GM15510 (cell line): Measurements from ENCODE around the gene CIDEB.

Experiments
- POLR2A ChIP-seq: IDR thresholded peaks from 3 replicates; pipeline ENCODE4 v1.6.1; 2011; ENCODE audit warnings: borderline replicate concordance; ENCODE audit not compliant: insufficient read length; ENCODE audit errors: extremely low read depth

Gene CIDEB

DNA sequence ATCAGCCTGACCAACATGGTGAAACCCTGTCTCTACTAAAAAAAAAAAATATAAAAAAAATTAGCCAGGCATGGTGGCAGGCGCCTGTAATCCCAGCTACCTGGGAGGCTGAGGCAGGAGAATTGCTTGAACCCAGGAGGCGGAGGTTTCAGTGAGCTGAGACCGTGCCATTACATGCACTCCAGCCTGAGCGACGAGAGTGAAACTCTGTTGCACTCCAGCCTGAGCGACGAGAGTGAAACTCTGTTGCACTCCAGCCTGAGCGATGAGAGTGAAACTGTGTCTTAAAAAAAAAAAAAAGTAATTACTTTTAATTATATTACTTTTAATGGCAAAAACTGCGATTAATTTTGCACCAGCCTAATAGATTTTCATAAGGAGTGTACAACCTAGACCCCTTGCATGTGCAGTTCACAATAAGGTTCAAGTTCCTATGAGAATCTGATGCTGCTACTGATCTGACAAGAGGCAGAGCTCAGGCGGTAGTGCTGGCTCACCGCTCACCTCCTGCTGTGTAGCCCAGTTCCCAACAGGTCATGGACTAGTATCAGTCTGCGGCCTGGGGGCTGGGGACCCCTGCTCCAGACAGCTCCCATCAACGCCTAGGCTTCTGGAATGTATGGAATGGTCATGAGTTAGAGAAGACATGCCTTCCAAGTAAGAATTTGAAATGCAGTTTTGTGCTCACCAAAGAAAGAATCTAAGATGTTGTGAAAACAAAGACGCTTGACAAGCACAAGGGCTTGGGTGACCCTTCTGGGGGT, 13.6 kb upstream of the CIDEB start:
- TF ChIP-seq POLR2A: no peak

GRCh38 chr14:24317141-24317928, 9.6 kb upstream of the CIDEB start:
- no peak for TF ChIP-seq POLR2A

GRCh38 chr14:24316597-24316950, 8.8 kb upstream of the CIDEB start:
- no peak for TF ChIP-seq POLR2A

DNA sequence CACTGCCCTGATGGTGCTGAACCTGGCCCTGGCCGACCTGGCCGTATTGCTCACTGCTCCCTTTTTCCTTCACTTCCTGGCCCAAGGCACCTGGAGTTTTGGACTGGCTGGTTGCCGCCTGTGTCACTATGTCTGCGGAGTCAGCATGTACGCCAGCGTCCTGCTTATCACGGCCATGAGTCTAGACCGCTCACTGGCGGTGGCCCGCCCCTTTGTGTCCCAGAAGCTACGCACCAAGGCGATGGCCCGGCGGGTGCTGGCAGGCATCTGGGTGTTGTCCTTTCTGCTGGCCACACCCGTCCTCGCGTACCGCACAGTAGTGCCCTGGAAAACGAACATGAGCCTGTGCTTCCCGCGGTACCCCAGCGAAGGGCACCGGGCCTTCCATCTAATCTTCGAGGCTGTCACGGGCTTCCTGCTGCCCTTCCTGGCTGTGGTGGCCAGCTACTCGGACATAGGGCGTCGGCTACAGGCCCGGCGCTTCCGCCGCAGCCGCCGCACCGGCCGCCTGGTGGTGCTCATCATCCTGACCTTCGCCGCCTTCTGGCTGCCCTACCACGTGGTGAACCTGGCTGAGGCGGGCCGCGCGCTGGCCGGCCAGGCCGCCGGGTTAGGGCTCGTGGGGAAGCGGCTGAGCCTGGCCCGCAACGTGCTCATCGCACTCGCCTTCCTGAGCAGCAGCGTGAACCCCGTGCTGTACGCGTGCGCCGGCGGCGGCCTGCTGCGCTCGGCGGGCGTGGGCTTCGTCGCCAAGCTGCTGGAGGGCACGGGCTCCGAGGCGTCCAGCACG, 8.2 kb upstream of the CIDEB start:
- no peak for TF ChIP-seq POLR2A

- no peak for TF ChIP-seq POLR2A
Measured at GRCh38 chr14:24315243-24315806, 7.5 kb upstream of the CIDEB start.

GRCh38 chr14:24314377-24315193, 6.8 kb upstream of the CIDEB start:
- no peak for TF ChIP-seq POLR2A

- no peak for TF ChIP-seq POLR2A
Measured at GRCh38 chr14:24313913-24314312, 6.1 kb upstream of the CIDEB start.

GRCh38 chr14:24312736-24313507, 5.1 kb upstream of the CIDEB start:
- TF ChIP-seq POLR2A: no peak

DNA sequence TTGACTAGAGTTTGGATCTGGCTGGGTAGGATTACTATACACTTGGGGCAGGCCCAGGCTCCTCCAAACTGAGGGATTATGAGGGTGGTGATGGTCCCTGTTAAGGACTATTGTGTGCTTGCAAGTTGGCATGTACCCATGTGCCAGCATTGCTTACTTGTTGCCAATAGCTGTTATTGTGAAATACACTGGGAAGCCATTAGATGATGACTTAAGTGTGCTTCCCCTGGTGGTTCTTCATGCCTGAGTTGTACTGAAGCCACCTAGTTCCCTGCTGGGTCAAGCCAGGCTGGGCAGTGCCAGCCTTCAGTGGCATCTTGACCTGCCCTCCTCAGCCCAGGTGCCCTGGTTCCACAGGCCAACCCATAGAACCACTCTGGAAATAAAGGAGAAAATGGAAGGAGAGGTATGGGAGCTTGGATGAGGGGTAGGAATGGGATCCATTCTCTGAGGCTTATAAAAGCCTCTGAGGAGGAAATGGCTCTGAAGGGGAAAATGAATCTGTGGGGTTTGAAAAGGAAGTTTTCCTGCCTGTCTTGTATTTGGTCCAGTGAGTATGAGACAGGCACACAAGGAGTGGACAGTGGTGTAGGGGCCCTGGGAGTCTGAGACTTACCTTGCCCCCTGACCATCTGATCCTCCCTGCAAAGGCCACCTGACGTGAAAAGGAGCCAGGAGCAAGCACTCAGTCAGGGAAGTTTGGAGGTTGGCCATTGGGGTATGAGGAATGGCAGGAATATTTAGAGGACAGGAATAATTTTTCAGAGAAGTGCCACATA, 4.2 kb upstream of the CIDEB start:
- no peak for TF ChIP-seq POLR2A

- peak; percentile 43 for TF ChIP-seq POLR2A
Measured at GRCh38 chr14:24310646-24311604, 3.1 kb upstream of the CIDEB start, which contains the start of gene LTB4R. TSS of gene LTB4R (plus strand) at chr14:24311502. CDS start at chr14:24315652, 4,150 bp downstream.

GRCh38 chr14:24310265-24310645, 2.5 kb upstream of the CIDEB start:
- TF ChIP-seq POLR2A: no peak
